KMS-11 (cell line): ENCODE results near the gene MECR.

Experiments
- H2AFZ ChIP-seq: fragments of 200-600 bp; sonication (generic); 2 replicates; pipeline ENCODE4 v1.6.1; 2016; ENCODE audit warnings: antibody characterized with exemption, mixed run types, low read depth
- H3K27ac ChIP-seq: fragments of 200-600 bp; sonication (generic); 2 replicates; pipeline ENCODE4 v1.6.1; 2016; ENCODE audit warnings: mild to moderate bottlenecking, mixed run types
- H3K27me3 ChIP-seq: fragments of 200-600 bp; sonication (generic); 2 replicates; pipeline ENCODE4 v1.6.1; 2017; ENCODE audit warnings: mild to moderate bottlenecking, low read depth, mixed run types, moderate library complexity; ENCODE audit not compliant: insufficient read depth
- H3K36me3 ChIP-seq: fragments of 200-600 bp; sonication (generic); 2 replicates; pipeline ENCODE4 v1.6.1; 2017; ENCODE audit warnings: mild to moderate bottlenecking, mixed run types; ENCODE audit not compliant: insufficient read depth
- H3K4me1 ChIP-seq: fragments of 200-600 bp; sonication (generic); 2 replicates; pipeline ENCODE4 v1.6.1; 2016; ENCODE audit warnings: mild to moderate bottlenecking, low read depth, mixed run types; ENCODE audit not compliant: poor library complexity, severe bottlenecking
- H3K4me2 ChIP-seq: fragments of 200-600 bp; sonication (generic); 2 replicates; pipeline ENCODE4 v1.7.0; 2016; ENCODE audit warnings: mild to moderate bottlenecking, mixed run types
- H3K4me3 ChIP-seq: fragments of 200-600 bp; sonication (generic); IDR thresholded peaks from 2 replicates; pipeline ENCODE4 v1.6.1; 2017; ENCODE audit warnings: low read depth, low read length, mixed read lengths; ENCODE audit not compliant: insufficient read depth
- H3K79me2 ChIP-seq: fragments of 200-600 bp; sonication (generic); 2 replicates; pipeline ENCODE4 v1.6.1; 2016; ENCODE audit warnings: low read depth, mixed run types; ENCODE audit not compliant: insufficient read depth
- H3K9ac ChIP-seq: fragments of 200-600 bp; sonication (generic); 2 replicates; pipeline ENCODE4 v1.6.1; 2016; ENCODE audit warnings: mild to moderate bottlenecking, mixed run types
- H4K20me1 ChIP-seq: fragments of 200-600 bp; sonication (generic); 2 replicates; pipeline ENCODE4 v1.6.1; 2016; ENCODE audit warnings: mild to moderate bottlenecking, mixed run types; ENCODE audit not compliant: insufficient read depth
- TF ChIP-seq, protein P1 (sequence below): fragments of 200-600 bp; sonication (generic); conservative IDR thresholded peaks from 2 replicates; pipeline ENCODE4 v1.6.1; 2017; ENCODE audit warnings: low read depth, mild to moderate bottlenecking, antibody characterized with exemption, low read length, moderate library complexity, mixed read lengths

MECR gene

DNA sequence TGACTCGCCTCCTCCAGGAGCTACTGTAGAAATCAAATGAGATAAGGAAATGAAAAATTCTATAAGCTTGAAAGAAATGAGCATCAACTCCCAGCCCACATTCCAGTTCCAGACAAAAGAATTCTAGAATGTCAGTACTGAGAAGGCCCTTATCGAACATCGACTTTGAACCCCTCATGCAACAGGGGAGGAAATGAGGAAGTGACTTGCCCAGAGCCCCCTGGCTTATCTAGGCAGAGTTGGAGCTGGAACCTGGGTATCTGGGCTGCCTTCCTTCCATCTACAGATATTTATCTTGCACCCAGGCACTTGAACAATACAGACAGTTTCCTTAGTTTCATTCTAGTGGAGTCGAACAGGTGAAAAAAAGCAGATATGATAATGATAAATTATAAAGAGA is 22.3 kb downstream of the MECR start:
- Histone ChIP-seq H3K4me1 (no peaks in the 10 kb centered on the region), H4K20me1 (no peaks in the 10 kb centered on the region), H3K9ac (no peak overlapping the region), H3K4me3 (no peak overlapping the region), H2AFZ (no peak overlapping the region), H3K4me2 (no peak overlapping the region), H3K36me3 (no peaks in the 10 kb centered on the region), H3K79me2 (no peaks in the 10 kb centered on the region), H3K27me3 (no peaks in the 10 kb centered on the region), H3K27ac (no peak overlapping the region)
- TF ChIP-seq, protein P1, sequence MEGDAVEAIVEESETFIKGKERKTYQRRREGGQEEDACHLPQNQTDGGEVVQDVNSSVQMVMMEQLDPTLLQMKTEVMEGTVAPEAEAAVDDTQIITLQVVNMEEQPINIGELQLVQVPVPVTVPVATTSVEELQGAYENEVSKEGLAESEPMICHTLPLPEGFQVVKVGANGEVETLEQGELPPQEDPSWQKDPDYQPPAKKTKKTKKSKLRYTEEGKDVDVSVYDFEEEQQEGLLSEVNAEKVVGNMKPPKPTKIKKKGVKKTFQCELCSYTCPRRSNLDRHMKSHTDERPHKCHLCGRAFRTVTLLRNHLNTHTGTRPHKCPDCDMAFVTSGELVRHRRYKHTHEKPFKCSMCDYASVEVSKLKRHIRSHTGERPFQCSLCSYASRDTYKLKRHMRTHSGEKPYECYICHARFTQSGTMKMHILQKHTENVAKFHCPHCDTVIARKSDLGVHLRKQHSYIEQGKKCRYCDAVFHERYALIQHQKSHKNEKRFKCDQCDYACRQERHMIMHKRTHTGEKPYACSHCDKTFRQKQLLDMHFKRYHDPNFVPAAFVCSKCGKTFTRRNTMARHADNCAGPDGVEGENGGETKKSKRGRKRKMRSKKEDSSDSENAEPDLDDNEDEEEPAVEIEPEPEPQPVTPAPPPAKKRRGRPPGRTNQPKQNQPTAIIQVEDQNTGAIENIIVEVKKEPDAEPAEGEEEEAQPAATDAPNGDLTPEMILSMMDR, result no peak

GRCh38 chr1:29202584-29203340 is 28.0 kb downstream of the MECR start:
- peaks cover 17% of the 10 kb centered on the region for H3K4me1 ChIP-seq
- TF ChIP-seq, protein P1, result peak; percentile 96
- H3K79me2 ChIP-seq, result no peaks in the 10 kb centered on the region
- no peaks in the 10 kb centered on the region for H3K36me3 ChIP-seq
- no peaks in the 10 kb centered on the region for H3K27me3 ChIP-seq
- no peak overlapping the region for H3K9ac ChIP-seq
- no peak overlapping the region for H2AFZ ChIP-seq
- H3K27ac ChIP-seq, result peak overlapping the region; percentile 13; the same call in 1 of the 2 replicates
- H3K4me3 ChIP-seq, result no peak overlapping the region
- H4K20me1 ChIP-seq, result no peaks in the 10 kb centered on the region
- H3K4me2 ChIP-seq, result peak overlapping the region; percentile 10; the same call in 1 of the 2 replicates

DNA sequence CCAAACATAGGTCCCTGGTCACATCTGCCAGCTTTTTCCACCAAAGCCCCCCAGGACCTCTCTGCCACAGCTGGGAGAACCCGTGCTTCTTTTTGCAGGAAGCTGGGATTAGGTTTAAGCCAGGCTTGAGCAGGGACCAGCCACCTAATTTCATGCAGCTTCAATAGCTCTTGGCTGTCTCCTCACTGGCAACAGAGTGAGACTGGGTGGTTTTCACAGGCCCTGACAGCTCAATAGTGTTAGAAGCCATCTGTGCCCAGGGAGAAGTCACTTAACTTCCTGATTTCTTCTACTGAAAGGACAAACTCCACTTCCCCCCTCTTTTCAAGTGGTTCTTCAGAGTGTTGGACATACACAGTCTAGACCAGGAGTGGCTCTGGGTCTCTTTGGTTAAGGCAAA is 28.7 kb downstream of the MECR start:
- TF ChIP-seq, protein P1, result no peak
- Histone ChIP-seq H4K20me1 (no peaks in the 10 kb centered on the region), H3K27me3 (no peaks in the 10 kb centered on the region), H3K79me2 (no peaks in the 10 kb centered on the region), H3K4me2 (peak overlapping the region; percentile 10; the same call in 1 of the 2 replicates), H3K9ac (no peak overlapping the region), H3K27ac (no peak overlapping the region; the same call in 1 of the 2 replicates), H3K4me3 (no peak overlapping the region), H3K4me1 (peaks cover 22% of the 10 kb centered on the region), H2AFZ (no peak overlapping the region), H3K36me3 (no peaks in the 10 kb centered on the region)

GRCh38 chr1:29201595-29202051 is 29.1 kb downstream of the MECR start:
- no peaks in the 10 kb centered on the region for H3K36me3 ChIP-seq

More at GRCh38 chr1:29201595-29202051, 29.1 kb downstream of the MECR start:
- H2AFZ ChIP-seq, result no peak overlapping the region
- no peak overlapping the region for H3K4me2 ChIP-seq
- H3K79me2 ChIP-seq, result no peaks in the 10 kb centered on the region
- no peak overlapping the region for H3K4me3 ChIP-seq
- H3K27ac ChIP-seq, result no peak overlapping the region
- no peaks in the 10 kb centered on the region for H4K20me1 ChIP-seq
- peaks cover 22% of the 10 kb centered on the region for H3K4me1 ChIP-seq
- H3K27me3 ChIP-seq, result no peaks in the 10 kb centered on the region
- TF ChIP-seq, protein P1, result no peak
- no peak overlapping the region for H3K9ac ChIP-seq
